Right renal pelvis (tissue), 4 donors: ENCODE data around the gene XYLT1. TPM values are rescaled to one million over a fixed set of nuclear protein-coding genes. Genes with fewer than 3 reads are reported as not detected.

Source experiments
- DNase-seq, 4 donors: peaks; one replicate each; pipeline ENCODE4 v3.0.0-alpha.2; 2013; ENCODE audit warnings: low read depth in 4 of 4, low spot score in 3 of 4, missing footprints in 1 of 4
- polyA plus RNA-seq, 4 donors: library from polyadenylated mRNA; unstranded; fragments of 120-200 nt; gene quantifications; one replicate each; pipeline ENCODE4 v1.2.1, GENCODE V29; 2013; ENCODE audit not compliant: insufficient read length in 4 of 4

The XYLT1 gene
- polyA plus RNA-seq, 4 donors, result 8.1 to 8.5 (median 8.4) TPM

DNA sequence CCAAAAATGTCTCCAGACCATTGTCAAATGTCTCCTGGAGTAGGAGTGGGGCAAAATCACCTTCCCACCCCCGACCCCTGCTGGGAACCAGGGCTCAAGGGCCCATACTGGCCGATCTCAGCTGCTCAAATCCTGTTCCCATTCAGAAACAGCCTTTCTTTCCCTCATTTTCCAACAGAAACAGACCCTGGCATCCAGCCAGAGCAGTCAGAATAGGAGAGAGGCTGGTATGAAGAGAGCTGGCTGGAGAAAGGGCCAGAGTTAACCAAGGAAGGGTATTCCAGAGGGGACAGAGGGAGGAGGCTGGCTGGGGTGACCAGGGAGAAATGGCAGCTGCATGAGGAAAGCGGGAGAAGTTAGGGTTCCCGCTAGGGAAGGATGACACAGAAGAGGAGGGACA, 199.1 kb downstream of the XYLT1 start:
- peak in 2 of 4 donors; percentile 18 to 22 for DNase-seq

DNA sequence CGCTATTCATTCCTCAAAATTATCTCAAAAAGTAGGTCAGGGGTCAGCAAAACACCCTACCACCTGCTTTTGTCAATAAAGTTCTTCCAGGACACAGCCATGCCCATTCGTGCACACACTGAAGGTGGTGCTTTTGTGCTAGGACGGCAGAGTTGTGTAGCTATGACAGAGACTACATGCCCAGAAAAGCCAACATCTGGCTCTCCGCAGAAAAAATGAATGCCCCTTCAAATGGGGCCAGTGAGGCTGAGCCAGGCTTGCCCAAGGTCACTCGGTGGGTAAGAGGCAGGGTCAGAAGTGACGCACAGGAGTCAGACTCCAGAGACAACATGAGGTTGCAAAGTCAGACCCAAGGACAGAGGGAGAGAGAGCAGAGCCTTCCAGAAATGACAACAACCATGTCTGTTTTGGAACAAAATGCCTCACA, 200.1 kb downstream of the XYLT1 start:
- DNase-seq, result no peak

DNA sequence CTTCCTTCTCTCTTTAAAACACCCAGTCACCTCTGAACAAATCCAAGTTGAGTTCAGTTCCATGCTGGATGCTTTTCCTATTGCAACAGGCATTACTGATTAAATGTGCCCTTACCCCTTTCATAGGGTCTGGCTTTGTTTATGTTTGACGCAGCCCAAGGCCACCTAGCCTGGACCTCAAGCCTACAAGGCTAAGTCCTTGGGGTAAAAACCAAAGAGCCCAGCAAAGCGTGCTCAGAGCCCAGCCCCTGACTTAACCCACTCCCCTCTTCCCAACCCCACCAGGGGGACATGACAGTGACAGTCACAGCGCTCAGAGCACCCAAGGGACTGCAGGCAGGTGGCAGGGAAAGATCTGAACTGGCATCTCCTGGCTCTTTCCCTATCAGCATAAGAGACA, 200.6 kb downstream of the XYLT1 start:
- DNase-seq, result no peak

DNA sequence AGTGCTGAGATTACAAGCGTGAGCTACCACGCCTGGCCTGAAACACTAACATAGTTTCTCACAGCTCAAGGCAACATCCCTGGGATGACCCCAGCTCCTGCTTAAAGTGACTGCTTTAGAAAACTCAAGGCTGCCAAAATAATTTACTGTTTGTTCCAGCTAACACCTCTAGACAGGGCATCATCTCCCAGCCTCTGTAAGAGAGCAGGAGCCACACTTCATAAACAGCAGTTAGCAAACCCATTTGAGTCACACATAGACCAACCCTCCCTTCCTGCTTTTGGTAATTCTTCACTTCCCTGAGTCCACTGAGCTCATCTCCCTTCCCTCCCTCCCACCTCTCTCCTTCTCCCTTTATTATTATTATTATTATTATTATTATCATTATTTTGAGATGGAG, 201.3 kb downstream of the XYLT1 start:
- no peak for DNase-seq

DNA sequence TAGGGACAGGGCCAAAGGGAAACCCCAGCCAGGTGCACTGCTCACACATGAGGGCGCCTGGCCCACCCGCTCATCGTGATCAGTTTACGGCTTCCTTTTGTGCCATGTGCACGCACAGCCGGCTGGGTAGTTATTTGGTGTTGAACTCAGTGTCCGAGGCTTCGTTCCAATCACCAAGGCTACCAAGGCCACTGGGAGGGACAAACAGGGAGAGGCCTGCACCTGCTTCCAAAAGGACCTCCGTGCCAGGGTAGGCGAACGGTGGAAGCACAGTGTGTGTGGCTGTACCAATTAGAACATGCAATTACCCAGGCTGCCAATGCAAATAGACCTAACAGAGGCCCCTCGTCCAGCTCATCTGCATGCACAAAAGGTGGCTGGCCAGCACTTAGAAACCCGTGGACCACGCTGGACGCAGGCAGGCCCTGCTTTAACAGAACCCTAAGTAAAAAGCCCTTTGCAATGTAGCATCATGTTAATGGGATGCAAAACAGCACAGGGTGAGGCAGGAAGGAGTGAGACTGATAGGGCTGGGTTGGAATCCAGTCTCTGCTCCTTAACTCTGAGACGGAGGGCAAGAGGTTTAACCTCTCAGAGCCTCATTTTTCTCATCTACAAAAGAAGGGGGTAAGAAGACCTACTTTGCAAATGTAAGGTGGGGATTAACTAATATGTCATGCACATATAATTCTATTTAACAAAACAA, 204.0 kb downstream of the XYLT1 start:
- DNase-seq, result no peak

DNA sequence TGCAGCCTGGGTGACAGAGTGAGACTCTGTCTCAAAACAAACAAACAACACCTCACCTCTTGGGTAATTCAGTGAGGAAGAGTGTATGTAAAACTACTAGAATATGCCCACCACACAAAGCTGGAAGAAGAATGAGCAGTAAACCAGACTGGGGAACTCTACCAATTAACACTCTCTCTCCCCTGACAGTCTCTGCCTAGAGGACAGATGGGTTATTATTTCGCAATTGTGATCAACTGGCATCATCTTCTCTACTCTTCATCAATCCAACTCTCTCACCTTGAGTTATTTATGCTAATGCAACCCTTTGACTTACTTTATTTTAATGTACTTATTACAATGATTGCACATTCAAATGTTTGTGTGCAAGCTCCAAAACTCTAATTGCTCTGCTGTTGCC, 205.6 kb downstream of the XYLT1 start:
- DNase-seq, result no peak

DNA sequence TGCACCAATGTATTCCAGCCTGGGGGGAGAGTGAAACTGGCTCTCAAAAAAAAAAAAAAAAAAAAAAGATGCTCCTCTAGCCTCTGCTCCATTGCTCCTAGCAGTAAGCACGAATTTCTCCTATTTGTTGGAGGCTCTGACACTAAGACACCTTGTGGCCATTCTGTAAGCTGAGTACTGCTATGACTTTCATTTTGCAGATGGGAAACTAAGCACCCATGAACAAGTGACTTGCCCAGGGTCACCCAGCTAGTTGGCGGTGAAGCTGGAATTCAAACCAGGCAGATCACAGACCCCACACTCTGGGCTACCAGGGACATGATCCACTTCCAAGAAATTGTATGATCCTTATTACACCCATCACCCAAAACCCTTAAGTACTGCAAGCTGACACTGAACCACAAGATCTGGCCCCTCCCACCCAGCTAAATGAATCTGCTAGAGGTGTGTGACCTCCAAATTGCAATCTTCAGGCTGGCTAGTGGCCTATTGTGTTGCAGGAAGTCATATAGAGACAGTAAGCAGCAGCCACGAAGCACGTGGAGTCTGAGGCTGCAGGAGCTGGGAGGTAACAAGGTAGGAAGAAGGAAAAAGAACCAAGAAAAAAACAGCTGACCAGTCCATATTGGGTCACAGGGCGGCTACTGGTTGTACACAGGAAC, 209.4 kb downstream of the XYLT1 start:
- no peak for DNase-seq

DNA sequence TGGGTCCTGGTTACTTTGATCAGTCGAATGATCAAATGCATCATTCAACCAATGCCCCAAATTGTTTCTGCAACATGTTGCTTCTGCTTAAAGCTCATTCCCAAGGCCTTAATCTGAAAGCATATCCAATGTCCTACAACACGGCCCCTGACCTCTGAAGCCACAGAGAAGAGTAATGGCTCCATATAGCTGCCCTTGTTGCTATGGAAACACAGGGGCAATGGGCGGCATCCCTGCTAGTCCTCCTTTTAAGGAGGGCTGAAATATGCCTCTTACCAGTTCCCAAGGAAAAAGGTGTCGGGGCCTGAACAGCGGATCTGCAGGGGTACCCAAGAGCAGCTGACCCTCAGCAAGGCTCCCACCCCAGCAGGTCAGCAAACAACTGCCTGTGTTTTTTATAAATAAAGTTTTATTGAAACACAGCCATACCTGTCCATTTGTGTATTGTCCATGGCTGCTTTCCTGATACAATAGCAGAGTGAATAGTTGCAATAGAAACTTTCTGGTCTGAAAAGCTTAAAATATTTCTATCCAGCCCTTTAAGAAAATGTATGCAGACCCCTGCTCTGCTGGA, 210.4 kb downstream of the XYLT1 start:
- DNase-seq, result no peak

DNA sequence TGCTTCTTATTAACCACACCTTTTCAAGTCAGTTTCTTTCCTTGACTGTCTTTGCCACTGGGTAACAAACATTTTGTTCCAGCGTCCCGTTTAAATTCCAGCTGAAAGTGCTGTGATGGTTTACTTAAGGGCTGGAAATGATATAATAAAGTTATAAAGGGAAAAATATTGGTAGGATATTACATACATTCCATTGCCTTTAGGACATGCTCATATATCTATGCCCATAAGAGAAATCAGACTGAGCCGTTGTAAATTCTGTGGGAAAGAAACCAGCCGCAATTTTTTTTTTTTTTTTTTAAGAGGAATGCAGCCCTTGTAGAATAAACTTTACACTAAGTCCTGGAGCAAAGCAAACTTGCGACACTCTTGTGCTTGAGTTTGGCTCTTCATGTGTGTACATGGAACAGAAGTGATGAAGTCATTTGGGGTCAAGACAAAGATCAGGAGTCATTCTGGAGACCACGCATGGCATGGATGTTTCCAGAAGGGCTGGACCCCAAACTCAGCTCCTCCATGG, 210.9 kb downstream of the XYLT1 start:
- DNase-seq, result no peak

DNA sequence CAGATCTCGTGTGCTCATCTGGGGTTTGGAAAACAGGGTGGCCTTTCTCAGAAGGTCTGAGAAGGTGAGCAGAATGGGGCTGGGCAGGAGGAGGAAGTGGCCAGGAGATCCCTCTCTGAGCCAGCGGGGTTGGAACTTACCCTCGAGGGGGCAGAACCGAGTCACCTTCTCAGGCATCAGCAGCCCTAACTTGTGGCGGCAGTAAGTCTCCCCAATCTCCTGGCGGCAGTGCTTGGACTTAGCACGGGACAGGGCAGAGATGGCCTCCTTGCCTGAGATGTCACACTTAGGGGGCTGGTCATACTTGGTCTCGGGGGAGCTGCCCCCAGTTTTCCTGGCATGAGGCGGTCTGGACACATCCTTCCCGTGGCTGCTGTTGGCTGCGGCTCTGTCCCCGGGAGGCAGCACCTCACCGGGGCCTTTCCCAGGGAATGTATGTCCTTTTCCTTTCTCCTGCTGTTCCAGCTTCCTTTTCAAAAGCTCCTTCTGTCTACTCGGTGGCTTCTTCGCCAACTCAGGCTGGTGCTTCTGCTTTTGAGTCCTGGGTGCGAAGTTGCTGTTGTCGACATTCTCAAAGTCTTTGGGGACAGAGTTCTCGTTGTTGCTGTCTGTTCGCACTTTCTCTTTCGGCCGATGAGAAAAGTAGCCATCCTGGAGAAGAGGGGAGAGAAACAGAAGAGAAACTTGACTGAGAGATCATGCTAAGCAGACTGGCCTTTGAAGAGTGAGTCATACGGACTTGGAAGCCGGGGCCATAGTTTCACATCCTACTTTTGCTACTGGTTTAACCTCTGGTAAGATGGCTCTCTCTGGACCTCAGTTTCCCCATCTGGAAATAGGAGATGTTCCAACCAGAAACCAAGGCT, 211.7 kb downstream of the XYLT1 start:
- DNase-seq, result no peak

DNA sequence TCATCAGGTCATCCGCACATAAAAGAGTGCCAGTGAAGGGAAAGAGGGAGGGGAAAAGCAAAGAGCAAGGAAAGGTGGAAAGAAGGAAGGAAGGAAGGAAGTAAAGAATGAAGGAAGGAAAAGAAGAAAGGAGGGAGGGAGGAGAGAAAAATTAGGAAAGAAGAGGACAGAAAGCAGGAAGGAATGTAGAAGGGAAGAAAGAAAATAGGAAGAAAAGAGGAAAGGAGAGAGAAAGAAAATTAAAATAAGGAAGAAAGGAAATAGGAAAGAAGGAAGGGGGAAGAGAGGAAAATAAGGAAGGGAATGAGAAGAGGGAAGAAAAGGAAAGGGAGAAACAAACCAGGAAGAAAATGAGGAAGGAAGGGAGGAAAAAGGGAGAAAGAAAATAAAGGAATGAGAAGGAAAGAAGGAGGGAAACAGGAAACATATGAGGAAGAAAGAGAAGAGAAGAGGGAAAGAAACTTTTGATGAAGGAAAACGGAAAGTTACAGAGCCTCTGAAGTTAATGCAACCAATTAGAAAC, 212.6 kb downstream of the XYLT1 start:
- no peak for DNase-seq

DNA sequence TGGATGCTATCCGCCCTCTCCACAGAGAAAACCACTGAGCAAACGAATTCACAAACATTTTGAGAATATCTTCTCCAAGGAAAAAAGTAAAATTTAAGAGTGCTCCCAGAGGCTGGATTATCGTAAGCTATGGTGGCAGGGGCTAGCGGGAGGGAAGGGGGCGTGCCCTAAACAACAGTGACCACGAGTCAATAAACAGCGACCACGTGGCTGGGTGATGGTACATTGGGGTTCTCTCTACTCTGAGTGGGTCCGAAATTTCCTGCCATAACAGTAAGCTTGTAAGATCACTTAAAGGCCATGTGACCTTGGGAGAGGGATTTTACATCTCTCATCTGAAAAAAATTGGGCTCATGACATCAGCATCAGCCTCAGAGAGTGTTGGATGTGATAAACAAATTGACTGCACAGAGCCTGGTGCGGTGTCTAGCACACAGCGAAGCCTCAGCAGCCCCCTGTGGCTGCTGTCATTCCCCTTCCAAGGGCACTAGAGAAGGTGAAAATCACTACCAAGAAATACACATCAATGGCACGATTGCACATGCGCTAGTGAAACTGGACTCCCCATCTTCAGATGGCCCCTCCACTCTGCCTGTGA, 213.2 kb downstream of the XYLT1 start:
- DNase-seq, result no peak

DNA sequence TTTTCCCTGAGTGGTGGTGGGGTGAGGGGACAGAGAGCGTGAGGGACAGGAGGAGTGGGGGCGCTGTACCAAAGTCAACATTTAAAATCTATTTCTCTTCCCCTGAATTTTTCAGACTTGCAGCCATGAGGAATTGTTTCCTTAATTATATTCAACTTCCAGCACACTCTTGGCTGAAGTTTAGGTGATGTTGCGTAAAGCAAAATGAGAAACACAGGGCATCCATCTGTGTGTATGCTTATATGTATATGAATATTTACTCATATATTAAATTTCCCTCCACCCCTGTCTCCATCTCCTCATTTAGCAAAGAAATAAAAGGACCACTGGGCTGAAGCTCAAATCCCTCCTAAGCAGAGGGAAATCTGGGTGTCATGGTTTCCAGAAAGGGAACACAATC, 218.1 kb downstream of the XYLT1 start:
- DNase-seq, result no peak

DNA sequence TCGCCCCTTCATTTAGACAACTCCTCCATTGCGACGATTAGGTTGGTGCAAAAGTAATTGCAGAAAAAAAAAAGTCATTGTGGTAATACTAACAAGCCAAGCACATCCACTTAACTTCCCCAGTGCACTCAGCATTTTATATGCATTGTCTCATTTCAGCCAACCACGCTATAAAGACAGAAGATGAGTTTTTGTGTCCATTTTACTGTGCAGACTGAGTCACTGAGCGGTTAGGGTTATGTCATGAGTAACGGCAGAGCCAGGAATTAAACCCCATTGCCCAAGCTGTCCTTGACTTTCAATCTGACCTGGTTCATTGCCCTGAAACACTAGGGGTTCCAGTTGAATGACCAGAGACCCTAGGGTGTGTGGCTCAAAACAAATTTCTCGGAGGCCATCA, 218.7 kb downstream of the XYLT1 start:
- DNase-seq, result no peak

DNA sequence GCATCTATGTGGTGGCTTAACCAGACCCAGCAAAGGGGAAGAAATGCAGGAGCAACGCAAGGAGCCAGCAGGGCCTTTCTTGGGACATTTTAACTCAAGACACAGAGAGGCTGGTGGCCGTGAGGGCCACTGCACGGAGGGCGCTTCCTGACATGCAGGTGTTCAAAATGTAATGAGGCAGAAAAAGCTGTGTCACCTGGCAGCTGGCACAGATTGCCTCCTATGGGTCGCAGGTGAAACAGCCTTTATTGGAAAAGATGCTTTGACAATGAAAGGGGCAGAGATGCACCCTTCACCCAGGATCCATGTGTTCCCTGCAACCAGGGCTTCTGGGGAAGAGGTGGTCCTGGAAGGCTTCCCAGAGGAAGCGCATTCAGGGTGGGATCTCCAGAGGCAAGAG, 219.3 kb downstream of the XYLT1 start:
- DNase-seq, result no peak

DNA sequence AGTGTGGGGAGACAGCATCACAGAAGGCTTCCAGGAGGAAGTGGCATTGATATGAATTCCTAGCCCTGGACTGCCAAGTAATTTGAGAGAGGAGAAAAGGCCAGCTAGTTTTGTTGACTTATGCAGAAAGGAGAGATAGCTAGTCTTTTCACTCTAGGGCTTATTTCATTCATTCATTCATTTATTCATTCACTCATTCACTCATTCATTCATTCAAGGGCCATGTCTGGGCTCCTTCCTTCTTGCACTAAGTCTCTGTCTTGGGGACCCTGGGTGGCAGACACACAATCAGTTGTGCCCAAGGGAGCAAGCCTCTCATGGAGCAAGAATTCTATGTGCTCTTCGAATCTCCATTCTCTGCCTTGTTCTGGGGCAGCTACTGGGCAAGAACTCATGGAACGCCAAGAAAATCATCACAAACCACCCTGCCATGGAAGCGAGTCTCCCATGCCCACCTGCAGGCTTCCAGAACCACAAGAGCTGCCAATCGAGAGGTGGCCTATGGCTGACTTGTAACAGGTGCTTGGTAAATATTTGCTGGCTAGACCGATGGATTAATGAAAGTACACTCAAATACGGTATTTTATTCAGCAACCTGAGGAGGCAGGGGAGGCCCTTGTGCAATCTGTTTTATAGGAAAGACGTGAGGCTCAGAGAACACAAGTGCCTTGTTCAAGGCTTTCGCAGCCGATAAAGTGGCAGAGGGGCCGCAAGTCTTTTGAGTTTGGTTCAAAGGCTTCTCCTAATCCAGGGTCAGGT, 223.6 kb downstream of the XYLT1 start:
- no peak for DNase-seq

DNA sequence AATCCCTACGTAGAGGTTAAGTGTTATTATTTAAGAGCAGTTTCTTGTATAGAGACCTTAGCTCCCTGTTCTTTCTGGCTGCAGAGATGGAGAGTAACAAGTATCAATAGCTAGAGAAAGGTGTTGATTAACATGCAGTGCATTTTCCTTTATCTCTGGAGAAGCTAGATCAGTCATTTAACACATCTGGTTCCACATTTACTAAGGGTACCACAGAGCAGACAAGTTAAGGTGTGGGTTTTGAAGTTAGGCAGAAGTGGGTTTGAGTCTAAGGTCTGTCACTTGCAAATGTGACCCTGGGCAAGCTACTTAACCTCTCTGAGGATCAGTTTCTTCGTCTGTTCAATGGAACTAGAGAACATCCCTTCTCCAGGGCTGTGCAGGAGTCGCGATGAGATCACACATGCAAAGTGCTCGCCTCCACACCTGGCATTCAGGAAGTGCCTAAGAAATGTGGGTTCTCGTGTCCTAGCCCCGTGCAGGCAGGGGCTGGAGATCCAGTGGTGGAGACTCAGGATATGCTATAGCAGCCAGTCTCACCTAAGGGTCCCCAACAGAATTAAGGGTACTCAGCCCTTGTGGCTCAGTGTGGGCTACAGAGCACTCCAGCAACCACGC, 224.4 kb downstream of the XYLT1 start:
- DNase-seq, result no peak

DNA sequence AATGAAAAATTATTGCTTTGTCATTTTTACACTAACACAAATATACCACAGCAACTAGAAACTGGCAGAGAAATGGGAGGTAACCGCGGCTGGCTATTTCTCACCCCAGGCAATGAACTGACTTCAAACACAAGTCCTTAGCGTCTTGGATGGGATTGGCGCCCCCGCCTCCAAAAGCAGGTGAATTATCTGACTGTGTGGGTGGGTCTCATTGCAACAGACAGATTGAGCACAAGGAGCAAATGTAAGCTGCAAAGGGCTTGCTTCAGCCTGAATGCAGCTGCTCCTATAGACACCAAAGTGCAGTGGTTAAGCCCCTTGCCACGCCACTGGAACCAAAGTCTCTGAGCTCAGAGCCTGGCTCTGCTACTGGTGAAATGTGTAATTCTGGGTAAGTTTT, 225.0 kb downstream of the XYLT1 start:
- no peak for DNase-seq

DNA sequence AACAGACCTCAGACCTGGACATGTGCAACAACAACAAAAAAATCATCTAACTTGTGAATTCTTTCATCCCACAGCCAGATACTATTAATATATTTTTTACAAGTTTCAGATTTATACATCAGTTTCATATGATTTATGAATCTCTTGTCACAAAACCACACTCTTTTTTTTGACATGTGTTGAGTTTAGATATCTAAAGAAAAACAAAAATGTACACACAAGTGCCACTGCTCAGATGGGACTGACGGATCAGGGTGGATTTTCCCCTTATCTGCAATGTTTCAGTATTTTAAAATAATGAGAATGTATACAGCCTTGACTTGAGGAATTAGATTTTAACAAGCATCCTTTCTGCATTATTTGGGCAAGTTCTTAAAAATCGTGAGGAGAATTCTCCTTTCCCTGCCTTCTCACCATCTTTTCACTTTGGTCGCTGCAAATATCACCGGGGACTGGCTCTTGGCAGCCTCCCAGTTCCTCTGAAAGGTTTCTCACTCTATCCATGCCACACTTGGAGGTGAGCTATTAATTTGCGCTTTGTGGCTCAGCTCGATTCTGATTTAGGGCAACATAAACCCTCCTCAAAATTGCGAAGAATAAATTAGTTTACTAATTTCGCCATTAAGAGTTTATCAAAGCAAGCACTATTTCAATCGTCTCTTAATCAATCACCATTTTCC, 225.7 kb downstream of the XYLT1 start:
- DNase-seq, result no peak
